GM21528 (cell line): ENCODE results near the gene ATAD3C.
"Not testable (repeated sequence)": the region's sequence is repeated elsewhere in the genome, so short reads cannot be mapped to it uniquely, and the experiment has no call there.

ENCODE experiments used
- ATAC-seq: cut with Tn5 transposase; IDR thresholded peaks from one replicate; pipeline ENCODE4 v1.9.1; 2021; ENCODE audit warnings: mild to moderate bottlenecking, moderate library complexity; ENCODE audit not compliant: unreplicated experiment, low FRiP score

Gene ATAD3C

GRCh38 chr1:1418464-1419362 lies 30.8 kb upstream of the ATAD3C start:
- ATAC-seq = no peak

GRCh38 chr1:1419363-1419812 lies 30.1 kb upstream of the ATAD3C start:
- no peak for ATAC-seq

DNA sequence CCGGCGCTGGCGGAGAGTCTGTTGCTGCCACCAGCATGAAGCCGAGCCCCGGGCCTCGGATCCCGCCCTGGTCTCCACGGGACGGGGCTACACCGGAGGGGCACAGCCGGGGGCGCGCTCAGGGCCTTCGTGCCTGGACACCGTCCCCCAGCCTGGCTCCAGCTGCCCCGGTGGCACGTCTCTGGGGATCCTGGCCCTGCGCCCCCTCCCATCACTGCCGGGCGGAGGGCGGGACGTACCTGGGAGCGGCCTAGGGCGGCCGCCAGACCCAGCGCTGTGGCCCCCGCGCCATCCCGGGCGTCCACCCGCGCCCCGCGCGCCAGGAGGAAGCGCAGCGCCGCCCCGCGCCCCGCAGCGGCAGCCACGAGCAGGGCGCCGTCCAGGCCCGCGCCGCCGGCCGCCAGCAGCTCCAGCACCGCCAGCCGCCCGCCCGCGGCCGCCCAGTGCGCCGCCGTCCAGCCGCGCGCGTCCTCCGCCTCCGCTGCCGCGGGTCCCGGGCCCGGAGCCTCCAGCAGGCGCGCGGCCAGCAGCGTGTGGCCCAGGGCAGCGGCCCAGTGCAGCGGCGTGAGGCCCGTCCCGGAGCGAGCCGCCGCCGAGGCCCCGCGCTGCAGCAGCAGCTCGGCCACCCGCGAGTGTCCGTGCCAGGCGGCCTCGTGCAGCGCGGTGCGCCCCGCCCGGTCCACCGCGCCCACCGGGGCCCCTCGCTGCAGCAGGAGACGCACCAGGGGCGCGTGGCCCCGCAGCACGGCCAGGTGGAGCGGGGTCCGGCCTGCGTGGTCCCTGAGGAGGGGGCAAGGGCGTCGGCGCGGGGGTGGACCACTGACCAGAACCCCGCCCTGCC lies 29.5 kb upstream of the ATAD3C start:
- no peak for ATAC-seq

GRCh38 chr1:1420654-1421141 lies 28.8 kb upstream of the ATAD3C start:
- no peak for ATAC-seq

GRCh38 chr1:1421147-1421906 lies 28.2 kb upstream of the ATAD3C start, which contains the start of gene ANKRD65:
ANKRD65 (minus strand) TSS chr1:1421276; CDS start chr1:1421005, 271 bp downstream.
- no peak for ATAC-seq

DNA sequence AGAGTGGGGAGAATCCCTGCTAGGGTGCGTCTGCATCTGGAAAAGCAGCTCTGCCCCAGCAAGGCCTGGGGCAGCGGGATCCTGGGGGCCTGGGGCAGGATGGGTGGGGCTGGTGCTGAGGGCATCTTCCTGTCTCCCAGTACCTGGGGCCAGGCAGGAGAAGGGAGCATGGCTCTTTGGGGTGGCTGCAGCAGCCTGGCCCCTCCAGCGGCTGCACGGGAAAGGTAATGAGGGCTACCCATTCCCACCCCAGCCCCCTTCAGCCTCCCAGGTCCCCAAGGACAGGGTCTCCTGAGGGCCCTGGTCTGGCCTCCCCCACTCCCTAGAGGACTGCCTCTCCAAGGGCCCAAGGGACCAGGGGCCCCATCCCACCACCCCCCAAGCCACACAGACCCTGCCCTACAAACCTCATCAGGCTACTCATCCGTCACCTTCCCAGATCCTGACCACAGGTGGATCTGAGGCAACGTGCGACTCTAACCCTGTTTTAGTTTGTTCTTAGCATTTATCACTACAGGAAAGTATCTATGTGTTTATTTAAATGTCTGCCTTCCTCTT lies 27.5 kb upstream of the ATAD3C start:
- no peak for ATAC-seq

GRCh38 chr1:1422465-1423244 lies 26.8 kb upstream of the ATAD3C start:
- ATAC-seq = no peak

DNA sequence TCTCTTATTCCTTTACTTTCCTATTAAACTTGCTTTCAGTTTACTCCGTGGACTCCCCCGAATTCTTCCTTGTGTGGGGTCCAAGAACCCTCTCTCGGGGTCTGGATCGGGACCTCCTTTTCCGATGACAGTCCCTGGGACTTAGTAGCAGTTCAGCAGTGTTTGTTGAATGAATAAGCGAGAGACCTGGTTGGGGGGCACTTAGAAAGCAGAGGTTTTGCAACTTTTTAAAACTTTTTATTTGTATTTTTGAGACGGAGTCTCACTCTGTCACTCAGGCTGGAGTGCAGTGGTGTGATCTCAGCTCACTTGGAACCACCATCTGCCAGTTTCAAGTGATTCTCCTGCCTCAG lies 26.3 kb upstream of the ATAD3C start:
- ATAC-seq = no peak

GRCh38 chr1:1424707-1425106 lies 24.8 kb upstream of the ATAD3C start:
- ATAC-seq = no peak

GRCh38 chr1:1425426-1425752 lies 24.1 kb upstream of the ATAD3C start:
- ATAC-seq = no peak

- ATAC-seq = no peak
Measured at GRCh38 chr1:1425753-1426495, 23.6 kb upstream of the ATAD3C start.

- no peak for ATAC-seq
Measured at GRCh38 chr1:1426496-1427105, 22.9 kb upstream of the ATAD3C start.

DNA sequence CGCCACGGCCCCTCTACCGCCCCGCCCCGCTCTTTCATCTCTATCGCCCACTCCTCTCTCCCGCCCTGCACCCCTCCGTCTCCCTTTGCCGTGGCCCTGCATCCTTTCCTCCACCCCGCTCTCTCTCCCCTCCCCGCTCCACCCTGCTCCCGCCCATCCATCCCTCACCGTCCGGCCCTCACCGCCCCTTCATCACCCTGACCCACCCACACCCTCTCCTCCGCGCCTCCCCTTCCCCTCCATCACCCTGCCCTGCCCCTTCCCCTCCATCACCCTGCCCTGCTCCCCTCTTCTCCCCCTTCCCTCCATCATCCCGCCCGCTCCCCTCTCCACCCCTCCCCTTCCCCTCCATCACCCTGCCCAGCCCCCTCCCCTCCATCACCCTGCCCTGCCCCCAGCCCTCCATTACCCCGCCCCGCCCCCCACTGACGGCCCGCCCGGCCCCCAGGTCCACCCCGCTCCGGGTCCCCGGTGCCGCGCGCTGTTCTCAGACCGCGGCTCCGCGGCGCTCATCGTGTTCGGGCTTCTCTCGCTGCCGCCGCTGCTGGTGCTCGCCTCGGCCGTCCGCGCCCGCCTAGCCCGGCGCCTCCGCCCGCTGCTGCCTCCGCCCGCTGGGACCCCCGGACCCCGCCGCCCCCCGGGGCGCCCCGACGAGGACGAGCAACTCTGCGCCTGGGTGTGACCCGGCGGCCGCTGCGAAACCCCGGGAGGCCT lies 22.2 kb upstream of the ATAD3C start:
- no peak for ATAC-seq

GRCh38 chr1:1427820-1428148 lies 21.7 kb upstream of the ATAD3C start:
- ATAC-seq = no peak

GRCh38 chr1:1428174-1428573 lies 21.3 kb upstream of the ATAD3C start:
- ATAC-seq = no peak

DNA sequence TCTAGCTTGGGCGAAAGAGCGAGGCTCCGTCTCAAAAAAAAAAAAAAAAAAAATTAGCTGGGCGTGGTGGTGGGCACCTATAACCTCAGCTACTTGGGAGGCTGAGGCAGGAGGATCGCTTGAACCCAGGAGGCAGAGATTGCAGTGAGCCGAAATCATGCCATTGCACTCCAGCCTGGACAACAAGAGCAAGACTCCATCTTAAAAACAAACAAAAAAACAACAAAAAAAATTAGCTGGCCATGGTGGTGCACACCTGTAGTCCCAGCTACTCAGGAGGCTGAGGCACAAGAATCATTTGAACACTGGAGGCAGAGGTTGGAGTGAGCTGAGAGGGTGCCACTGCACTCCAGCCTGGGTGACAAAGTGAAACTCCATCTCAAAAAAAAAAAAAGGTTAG lies 20.5 kb upstream of the ATAD3C start:
- ATAC-seq = not testable (repeated sequence)

- ATAC-seq = no peak
Measured at GRCh38 chr1:1429671-1430073, 19.8 kb upstream of the ATAD3C start.
